IPS-18c (cell line): ENCODE results near the gene RTL5.

Experiments
- H3K4me3 ChIP-seq: 2 replicates; pipeline ENCODE4 v1.7.0; 2013; ENCODE audit warnings: low read depth, mild to moderate bottlenecking, low read length, moderate library complexity; ENCODE audit not compliant: insufficient read depth
- H3K9me3 ChIP-seq: one replicate; pipeline ENCODE4 v1.6.1; 2013; ENCODE audit warnings: mild to moderate bottlenecking, low read length, moderate library complexity; ENCODE audit not compliant: control insufficient read depth, insufficient read depth

The RTL5 gene

GRCh38 chrX:72097098-72097497, 34.6 kb downstream of the RTL5 start:
- H3K4me3 ChIP-seq, result no peak overlapping the region
- peaks cover 2% of the 10 kb centered on the region for H3K9me3 ChIP-seq

GRCh38 chrX:72095370-72095769, 36.3 kb downstream of the RTL5 start:
- H3K9me3 ChIP-seq, result peaks cover 2% of the 10 kb centered on the region
- H3K4me3 ChIP-seq, result no peak overlapping the region

GRCh38 chrX:72094894-72095293, 36.8 kb downstream of the RTL5 start:
- Histone ChIP-seq H3K4me3 (no peak overlapping the region; the same call in 1 of the 2 replicates), H3K9me3 (peaks cover 2% of the 10 kb centered on the region)

GRCh38 chrX:72089254-72089653, 42.5 kb downstream of the RTL5 start:
- Histone ChIP-seq H3K4me3 (no peak overlapping the region), H3K9me3 (peaks cover 7% of the 10 kb centered on the region)

- Histone ChIP-seq H3K4me3 (no peak overlapping the region), H3K9me3 (peaks cover 7% of the 10 kb centered on the region)
Measured at GRCh38 chrX:72088761-72089160, 43.0 kb downstream of the RTL5 start.

- Histone ChIP-seq H3K9me3 (peaks cover 7% of the 10 kb centered on the region), H3K4me3 (no peak overlapping the region)
Measured at GRCh38 chrX:72086995-72087394, 44.7 kb downstream of the RTL5 start.

- peaks cover 10% of the 10 kb centered on the region for H3K9me3 ChIP-seq
- H3K4me3 ChIP-seq, result no peak overlapping the region; the same call in 1 of the 2 replicates
Measured at GRCh38 chrX:72084114-72084513, 47.6 kb downstream of the RTL5 start.

GRCh38 chrX:72083291-72083690, 48.4 kb downstream of the RTL5 start:
- peaks cover 12% of the 10 kb centered on the region for H3K9me3 ChIP-seq
- H3K4me3 ChIP-seq, result no peak overlapping the region

- H3K9me3 ChIP-seq, result peaks cover 10% of the 10 kb centered on the region
- no peak overlapping the region for H3K4me3 ChIP-seq
Measured at GRCh38 chrX:72081605-72082320, 50.0 kb downstream of the RTL5 start.

GRCh38 chrX:72080800-72081199, 50.9 kb downstream of the RTL5 start:
- peaks cover 8% of the 10 kb centered on the region for H3K9me3 ChIP-seq
- 0 out of 2 replicates have a peak overlapping the region, but pooled peaks have one; percentile 3 for H3K4me3 ChIP-seq

GRCh38 chrX:72080150-72080549, 51.6 kb downstream of the RTL5 start:
- no peak overlapping the region for H3K4me3 ChIP-seq
- H3K9me3 ChIP-seq, result peaks cover 6% of the 10 kb centered on the region

- Histone ChIP-seq H3K4me3 (no peak overlapping the region), H3K9me3 (peaks cover 6% of the 10 kb centered on the region)
Measured at GRCh38 chrX:72079607-72080006, 52.1 kb downstream of the RTL5 start.

- peaks cover 4% of the 10 kb centered on the region for H3K9me3 ChIP-seq
- no peak overlapping the region for H3K4me3 ChIP-seq
Measured at GRCh38 chrX:72078411-72078810, 53.3 kb downstream of the RTL5 start.
